NCI-H2196 (cell line): ENCODE results near the gene RNU1-4.
"Not testable (repeated sequence)": the region's sequence is repeated elsewhere in the genome, so short reads cannot be mapped to it uniquely, and the experiment has no call there.

ENCODE experiments used
- DNase-seq: peaks from one replicate; lab custom pipeline; 2025; ENCODE audit not compliant: unreplicated experiment; lab: John Stamatoyannopoulos, UW

The RNU1-4 gene

GRCh38 chr1:16740047-16740964, at the start of gene RNU1-4:
RNU1-4 (plus strand) TSS chr1:16740516.
- DNase-seq, result not testable (repeated sequence)

GRCh38 chr1:16690971-16691682, 49.2 kb upstream of the RNU1-4 start:
- DNase-seq, result not testable (repeated sequence)

- not testable (repeated sequence) for DNase-seq
These were observed 48.0 kb upstream of the RNU1-4 start for GRCh38 chr1:16692283-16692682.

- not testable (repeated sequence) for DNase-seq
These were observed 47.4 kb upstream of the RNU1-4 start for GRCh38 chr1:16692717-16693448.

GRCh38 chr1:16693449-16694307, 46.6 kb upstream of the RNU1-4 start:
- DNase-seq, result not testable (repeated sequence)

GRCh38 chr1:16694308-16694702, 46.0 kb upstream of the RNU1-4 start:
- DNase-seq, result not testable (repeated sequence)

- not testable (repeated sequence) for DNase-seq
These were observed 43.7 kb upstream of the RNU1-4 start for GRCh38 chr1:16696507-16697150.

GRCh38 chr1:16697152-16697551, 43.2 kb upstream of the RNU1-4 start:
- DNase-seq, result not testable (repeated sequence)

- not testable (repeated sequence) for DNase-seq
These were observed 40.9 kb upstream of the RNU1-4 start for GRCh38 chr1:16699440-16699839.

- DNase-seq, result not testable (repeated sequence)
These were observed 40.0 kb upstream of the RNU1-4 start for GRCh38 chr1:16700138-16700895.

GRCh38 chr1:16701189-16701588, 39.1 kb upstream of the RNU1-4 start:
- not testable (repeated sequence) for DNase-seq

GRCh38 chr1:16702280-16702679, 38.0 kb upstream of the RNU1-4 start:
- peak; percentile 22 for DNase-seq

- DNase-seq, result not testable (repeated sequence)
These were observed 37.2 kb upstream of the RNU1-4 start for GRCh38 chr1:16703141-16703540.

- not testable (repeated sequence) for DNase-seq
These were observed 36.7 kb upstream of the RNU1-4 start for GRCh38 chr1:16703602-16704001.

- DNase-seq, result not testable (repeated sequence)
These were observed 36.2 kb upstream of the RNU1-4 start for GRCh38 chr1:16704076-16704475.

GRCh38 chr1:16704502-16705100, 35.7 kb upstream of the RNU1-4 start:
- not testable (repeated sequence) for DNase-seq

GRCh38 chr1:16706302-16706701, 34.0 kb upstream of the RNU1-4 start:
- DNase-seq, result not testable (repeated sequence)
